Measurements from ENCODE around the gene ATP8B4. TPM values are rescaled to one million over a fixed set of nuclear protein-coding genes. Genes with fewer than 3 reads are reported as not detected.

ATP8B4 gene
- total RNA-seq, 1 donor from 2014 or later = 9.8 TPM

- no peak for TF ChIP-seq POLR2A (IDR thresholded peaks at IDR 0.05)
- H3K27me3 ChIP-seq = no peaks in the 10 kb centered on the region
- no peak overlapping the region for H3K4me3 ChIP-seq
- no peak overlapping the region for H3K27ac ChIP-seq
- H3K4me1 ChIP-seq = peaks cover 16% of the 10 kb centered on the region
- intact Hi-C loops (cut with DNase I) = no loop called here
- no peaks in the 10 kb centered on the region for H3K9me3 ChIP-seq
- DNase-seq (ENCODE audit: extremely low spot score in 2 of 2) = no peak
- no peaks in the 10 kb centered on the region for H3K36me3 ChIP-seq
Measured at GRCh38 chr15:49813625-49814024, 305.4 kb downstream of the ATP8B4 start.

GRCh38 chr15:49810720-49811119 is 308.3 kb downstream of the ATP8B4 start:
- Histone ChIP-seq H3K27ac (peak overlapping the region; percentile 43), H3K4me3 (no peak overlapping the region), H3K27me3 (no peaks in the 10 kb centered on the region), H3K9me3 (no peaks in the 10 kb centered on the region), H3K4me1 (peaks cover 9% of the 10 kb centered on the region), H3K36me3 (no peaks in the 10 kb centered on the region)
- intact Hi-C loops (cut with DNase I) = no loop called here
- TF ChIP-seq CTCF (IDR thresholded peaks at IDR 0.05) = no peak
- DNase-seq (ENCODE audit: extremely low spot score in 2 of 2) = no peak

GRCh38 chr15:49809894-49810609 is 309.0 kb downstream of the ATP8B4 start:
- Histone ChIP-seq H3K9me3 (no peaks in the 10 kb centered on the region), H3K27ac (peak overlapping the region; percentile 43), H3K36me3 (no peaks in the 10 kb centered on the region), H3K4me3 (no peak overlapping the region), H3K4me1 (peaks cover 9% of the 10 kb centered on the region), H3K27me3 (no peaks in the 10 kb centered on the region)
- intact Hi-C loops (cut with DNase I) = no loop called here
- TF ChIP-seq POLR2AphosphoS5 (IDR thresholded peaks at IDR 0.05; ENCODE audit: insufficient read depth in 1 of 2, low read depth in 1 of 2) (no peak), CTCF (IDR thresholded peaks at IDR 0.05) (no peak), POLR2A (IDR thresholded peaks at IDR 0.05) (no peak)
- no peak for DNase-seq (ENCODE audit: extremely low spot score in 2 of 2)

GRCh38 chr15:49808341-49808740 is 310.7 kb downstream of the ATP8B4 start:
- Histone ChIP-seq H3K4me3 (no peak overlapping the region), H3K9me3 (no peaks in the 10 kb centered on the region), H3K27ac (no peak overlapping the region), H3K27me3 (no peaks in the 10 kb centered on the region), H3K36me3 (no peaks in the 10 kb centered on the region), H3K4me1 (peaks cover 9% of the 10 kb centered on the region)
- TF ChIP-seq POLR2AphosphoS5 (IDR thresholded peaks at IDR 0.05; ENCODE audit: insufficient read depth in 1 of 2, low read depth in 1 of 2) = no peak
- no peak for TF ChIP-seq CTCF (IDR thresholded peaks at IDR 0.05)
- TF ChIP-seq POLR2A (IDR thresholded peaks at IDR 0.05) = no peak
- DNase-seq (ENCODE audit: extremely low spot score in 2 of 2) = no peak
- intact Hi-C loops (cut with DNase I) = no loop called here

Small RNA genes lying within 50 kb of the gene (small RNA-seq; reads per million reads assigned to genes)
- gene RNA5SP394 = not detected

Other genes starting within 250 kb of the ATP8B4 start
- gene SLC27A2, start 63.0 kb upstream of the ATP8B4 start, total RNA-seq = 3.2 TPM
- gene HDC, start 146.5 kb upstream of the ATP8B4 start, total RNA-seq = 0.49 TPM
- gene GABPB1, start 236.0 kb upstream of the ATP8B4 start, total RNA-seq = 13.3 TPM